Suprapubic skin (tissue), 4 donors: ENCODE results near the gene GBX2. TPM values are rescaled to one million over a fixed set of nuclear protein-coding genes. Genes with fewer than 3 reads are reported as not detected.

Source experiments
- DNase-seq, 2 donors: peaks; one replicate each; pipeline ENCODE4 v3.0.0-alpha.2; 2019; ENCODE audit warnings: low spot score in 2 of 2
- H3K27ac ChIP-seq: fragments of 200-600 bp; sonication (generic); one replicate; pipeline ENCODE4 v1.5.1; 2019
- H3K27me3 ChIP-seq: fragments of 200-600 bp; sonication (generic); one replicate; pipeline ENCODE4 v1.5.1; 2019
- H3K36me3 ChIP-seq: fragments of 200-600 bp; sonication (generic); one replicate; pipeline ENCODE4 v1.5.1; 2019
- H3K4me1 ChIP-seq: fragments of 200-600 bp; sonication (generic); one replicate; pipeline ENCODE4 v1.5.1; 2019
- H3K4me3 ChIP-seq: fragments of 200-600 bp; sonication (generic); one replicate; pipeline ENCODE4 v1.5.1; 2019; ENCODE audit warnings: mild to moderate bottlenecking
- H3K9me3 ChIP-seq: fragments of 200-600 bp; sonication (generic); one replicate; pipeline ENCODE4 v1.5.1; 2019
- EP300 ChIP-seq: sonication (generic); formaldehyde crosslinking; IDR thresholded peaks from one replicate; pipeline ENCODE4 v1.6.1; 2017; ENCODE audit warnings: antibody characterized with exemption
- POLR2A ChIP-seq, 2 donors: fragments of 450-650 bp; IDR thresholded peaks; one replicate each; pipeline ENCODE4 v1.6.1; 2017; ENCODE audit warnings: antibody characterized with exemption in 2 of 2, mild to moderate bottlenecking in 2 of 2, moderate library complexity in 2 of 2
- POLR2AphosphoS5 ChIP-seq, 3 donors: sonication (generic); formaldehyde crosslinking; IDR thresholded peaks; one replicate each; pipeline ENCODE4 v1.6.1; 2017; ENCODE audit warnings: antibody characterized with exemption in 3 of 3
- WGBS: methylation state at CpG from one replicate; pipeline ENCODE4 v1.1.5; 2018; 5-methylcytosine and 5-hydroxymethylcytosine counted together
- total RNA-seq, 4 donors: library from RNA; depleted of rRNA; stranded (reverse); fragments of >200 nt; gene quantifications; one replicate each; pipeline ENCODE4 v1.1.0, GENCODE V29; 2016
- TF ChIP-seq, protein P1 (sequence below), 2 donors: fragments of 200-600 bp in 1 of 2; fragments of 450-650 bp in 1 of 2; sonication (generic) in 1 of 2; IDR thresholded peaks; one replicate each; pipeline ENCODE4 v1.5.1; 2016 to 2019; ENCODE audit warnings: antibody characterized with exemption in 2 of 2, mild to moderate bottlenecking in 1 of 2, moderate library complexity in 1 of 2

The GBX2 gene
- total RNA-seq, 4 donors from 2014 or later: 0.60 TPM; not detected in 3

DNA sequence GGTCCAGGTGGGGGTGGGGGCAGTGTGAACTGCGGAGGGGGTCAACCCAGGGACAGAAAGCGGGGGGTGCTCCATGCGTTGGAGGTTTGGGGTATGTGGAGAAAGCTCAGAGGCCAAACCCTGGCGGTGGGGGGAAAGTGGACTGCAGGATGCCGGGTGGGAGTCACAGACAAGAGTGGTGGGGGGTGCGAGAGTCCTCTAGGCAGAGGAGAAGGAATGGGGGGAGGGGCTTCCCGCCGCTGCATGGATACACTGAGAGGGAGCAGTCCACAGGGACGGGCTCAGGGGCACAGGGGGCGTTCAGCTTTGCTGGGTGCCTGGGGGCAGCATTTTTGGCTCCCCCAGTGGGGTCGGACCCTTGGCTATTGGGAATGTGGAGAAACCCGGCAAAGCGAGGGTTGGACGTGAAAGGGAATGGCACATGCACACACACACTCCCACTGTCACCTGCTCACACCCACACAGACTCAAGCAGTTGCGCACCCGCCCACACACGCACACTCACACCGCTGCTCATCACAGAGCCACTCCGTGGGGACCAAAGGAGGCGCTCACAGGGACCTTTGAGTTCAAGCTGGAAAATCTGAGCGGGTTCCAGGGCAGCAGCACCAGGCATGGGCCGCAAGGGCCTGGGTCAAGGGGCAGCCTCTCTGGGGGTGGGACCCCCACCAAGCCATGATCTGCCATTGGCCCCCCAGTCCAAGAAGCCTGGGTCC lies 7.7 kb downstream of the GBX2 start:
- DNase-seq: no peak
- H3K27me3 ChIP-seq: peaks cover 84% of the 10 kb centered on the region
- no peak overlapping the region for H3K4me3 ChIP-seq
- WGBS: 46% methylated on average over 7 of the region's 22 CpGs
- no peak overlapping the region for H3K27ac ChIP-seq
- H3K36me3 ChIP-seq: no peaks in the 10 kb centered on the region
- TF ChIP-seq POLR2A (IDR thresholded peaks at IDR 0.05) (no peak), EP300 (no peak), POLR2AphosphoS5 (IDR thresholded peaks at IDR 0.05) (no peak)
- TF ChIP-seq, protein P1, sequence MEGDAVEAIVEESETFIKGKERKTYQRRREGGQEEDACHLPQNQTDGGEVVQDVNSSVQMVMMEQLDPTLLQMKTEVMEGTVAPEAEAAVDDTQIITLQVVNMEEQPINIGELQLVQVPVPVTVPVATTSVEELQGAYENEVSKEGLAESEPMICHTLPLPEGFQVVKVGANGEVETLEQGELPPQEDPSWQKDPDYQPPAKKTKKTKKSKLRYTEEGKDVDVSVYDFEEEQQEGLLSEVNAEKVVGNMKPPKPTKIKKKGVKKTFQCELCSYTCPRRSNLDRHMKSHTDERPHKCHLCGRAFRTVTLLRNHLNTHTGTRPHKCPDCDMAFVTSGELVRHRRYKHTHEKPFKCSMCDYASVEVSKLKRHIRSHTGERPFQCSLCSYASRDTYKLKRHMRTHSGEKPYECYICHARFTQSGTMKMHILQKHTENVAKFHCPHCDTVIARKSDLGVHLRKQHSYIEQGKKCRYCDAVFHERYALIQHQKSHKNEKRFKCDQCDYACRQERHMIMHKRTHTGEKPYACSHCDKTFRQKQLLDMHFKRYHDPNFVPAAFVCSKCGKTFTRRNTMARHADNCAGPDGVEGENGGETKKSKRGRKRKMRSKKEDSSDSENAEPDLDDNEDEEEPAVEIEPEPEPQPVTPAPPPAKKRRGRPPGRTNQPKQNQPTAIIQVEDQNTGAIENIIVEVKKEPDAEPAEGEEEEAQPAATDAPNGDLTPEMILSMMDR (IDR thresholded peaks at IDR 0.05): no peak
- no peaks in the 10 kb centered on the region for H3K9me3 ChIP-seq
- peaks cover 36% of the 10 kb centered on the region for H3K4me1 ChIP-seq

DNA sequence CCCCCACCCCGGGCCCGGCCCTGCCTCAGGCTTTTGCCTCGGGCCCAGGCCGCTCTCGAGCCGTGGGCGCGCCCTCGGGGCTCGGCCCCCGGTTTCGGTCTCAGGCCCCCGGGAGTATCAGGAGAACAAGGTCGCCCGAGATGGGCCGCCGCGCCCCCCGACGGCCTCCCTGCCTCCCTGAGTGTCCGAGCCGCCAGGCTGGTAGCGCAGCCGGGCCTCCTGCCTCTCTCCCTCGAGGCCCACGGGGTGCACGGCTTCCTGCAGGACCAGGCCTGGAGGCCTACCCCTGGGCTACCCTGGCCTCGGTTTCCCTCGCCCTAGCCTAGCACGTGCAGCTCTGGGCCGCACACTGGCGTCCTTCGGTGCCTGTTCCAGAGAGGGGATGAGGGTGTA lies 8.4 kb downstream of the GBX2 start:
- WGBS: 20% methylated on average over 21 of the region's 33 CpGs
- Histone ChIP-seq H3K9me3 (no peaks in the 10 kb centered on the region), H3K27ac (no peak overlapping the region), H3K4me1 (peaks cover 31% of the 10 kb centered on the region), H3K4me3 (no peak overlapping the region), H3K36me3 (no peaks in the 10 kb centered on the region), H3K27me3 (peaks cover 79% of the 10 kb centered on the region)
- DNase-seq: no peak
- TF ChIP-seq, protein P1 (IDR thresholded peaks at IDR 0.05): no peak
- no peak for TF ChIP-seq POLR2A (IDR thresholded peaks at IDR 0.05)

DNA sequence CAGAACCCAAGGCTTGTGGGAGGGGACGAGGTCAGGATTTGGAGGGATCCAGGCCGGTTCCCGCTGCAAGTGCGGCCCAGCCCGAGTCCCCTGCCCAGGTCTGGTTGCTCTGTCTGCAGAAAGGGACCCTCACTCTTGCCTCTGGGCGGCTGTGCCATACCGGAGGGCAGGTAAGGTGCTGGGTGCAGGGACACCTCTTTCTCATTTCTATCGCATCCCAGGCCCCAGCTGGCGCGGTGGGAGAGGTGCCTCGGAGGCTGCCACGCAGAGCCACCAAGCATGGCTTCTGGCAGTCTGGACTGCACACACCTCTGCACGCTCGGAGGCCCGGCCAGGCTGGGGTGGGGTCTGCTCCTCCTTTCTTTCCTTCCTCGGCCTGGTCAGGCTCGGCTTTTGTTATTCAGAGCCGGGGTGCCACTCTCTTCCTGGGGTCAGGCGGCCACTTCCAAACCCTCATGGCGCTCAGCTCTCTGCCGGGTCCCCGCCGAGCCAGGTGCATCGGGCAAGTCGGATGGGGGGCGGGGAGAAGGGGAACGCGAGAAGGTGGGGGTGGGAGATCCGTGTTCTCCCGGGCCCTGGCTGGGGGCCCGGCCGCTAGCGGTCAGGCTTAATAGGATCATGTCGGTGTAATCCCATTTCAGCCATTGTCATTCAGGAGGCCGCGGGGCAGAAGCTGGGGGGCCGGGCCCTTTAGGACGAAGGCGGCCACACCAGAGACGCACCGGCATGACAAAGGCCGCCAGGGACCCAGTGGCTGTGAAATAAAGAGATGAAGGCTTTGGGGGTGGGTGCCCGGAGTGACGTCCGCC lies 9.0 kb downstream of the GBX2 start:
- 52% methylated on average over 16 of the region's 45 CpGs for WGBS
- Histone ChIP-seq H3K9me3 (no peaks in the 10 kb centered on the region), H3K27me3 (peaks cover 73% of the 10 kb centered on the region)

DNA sequence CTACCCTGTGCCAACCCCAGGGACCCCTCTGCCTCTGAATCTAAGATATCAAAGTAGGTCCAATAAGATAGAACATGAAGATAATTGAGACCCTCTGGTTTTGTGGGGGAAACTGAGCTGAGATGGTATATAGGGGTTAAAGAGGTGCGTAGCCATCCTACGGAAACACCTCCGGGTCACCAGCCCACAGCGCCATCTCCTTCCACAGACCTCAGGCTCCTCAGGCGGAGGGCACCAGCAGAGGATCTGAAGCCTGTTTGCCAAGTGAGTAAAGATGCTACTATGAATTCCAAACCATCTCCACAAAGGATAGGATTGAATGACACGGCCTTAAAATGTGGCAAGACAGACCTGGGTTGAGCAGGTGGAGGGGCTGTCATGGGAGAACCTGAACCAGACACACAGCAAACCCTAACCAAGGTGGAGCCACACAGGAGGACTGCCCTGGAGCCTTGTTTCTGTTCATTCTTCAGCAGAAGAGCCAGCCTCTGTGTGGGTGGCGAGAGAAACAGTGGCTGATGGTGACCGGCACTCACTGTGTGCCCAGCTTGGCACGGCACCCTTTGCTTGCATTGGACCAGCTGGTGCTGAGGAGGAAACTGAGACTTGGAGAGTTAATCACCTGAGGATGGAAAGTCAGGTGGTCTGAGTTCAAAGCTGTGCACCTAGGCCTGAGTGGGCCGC lies 10.2 kb downstream of the GBX2 start:
- Histone ChIP-seq H3K36me3 (no peaks in the 10 kb centered on the region), H3K27ac (no peak overlapping the region), H3K4me1 (peaks cover 13% of the 10 kb centered on the region), H3K9me3 (no peaks in the 10 kb centered on the region), H3K4me3 (no peak overlapping the region), H3K27me3 (peaks cover 61% of the 10 kb centered on the region)
- TF ChIP-seq, protein P1 (IDR thresholded peaks at IDR 0.05): no peak
- TF ChIP-seq POLR2AphosphoS5 (IDR thresholded peaks at IDR 0.05) (no peak), POLR2A (IDR thresholded peaks at IDR 0.05) (no peak), EP300 (no peak)
- WGBS: 93% methylated on average over 8 of the region's 10 CpGs
- DNase-seq: no peak

More for the DNA sequence above, 9.0 kb downstream of the GBX2 start:
- no peak for DNase-seq
- Histone ChIP-seq H3K4me3 (no peak overlapping the region), H3K27ac (no peak overlapping the region), H3K4me1 (peaks cover 25% of the 10 kb centered on the region), H3K36me3 (no peaks in the 10 kb centered on the region)
- no peak for TF ChIP-seq POLR2A (IDR thresholded peaks at IDR 0.05)
- TF ChIP-seq POLR2AphosphoS5 (IDR thresholded peaks at IDR 0.05): no peak
- TF ChIP-seq EP300: no peak
- TF ChIP-seq, protein P1 (IDR thresholded peaks at IDR 0.05): no peak

DNA sequence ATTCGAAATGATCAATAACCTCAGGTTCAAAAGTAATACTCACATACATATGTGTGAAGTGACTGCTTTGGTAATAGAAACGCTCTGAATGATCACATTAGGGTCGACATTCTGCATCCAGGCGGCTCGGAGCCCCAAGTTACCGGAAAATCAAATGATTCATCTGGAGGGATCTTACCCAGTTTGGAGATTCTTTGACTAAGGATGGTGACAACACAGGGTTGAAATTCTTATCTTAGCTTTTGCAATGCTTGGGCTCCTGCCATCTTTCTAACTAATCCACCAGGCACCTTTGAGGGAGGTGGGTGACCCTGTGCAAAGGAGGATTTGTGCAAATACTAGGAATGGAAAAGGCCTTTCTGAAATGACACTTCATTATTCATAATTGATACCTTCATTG lies 10.8 kb downstream of the GBX2 start:
- no peak for TF ChIP-seq POLR2A (IDR thresholded peaks at IDR 0.05)
- TF ChIP-seq POLR2AphosphoS5 (IDR thresholded peaks at IDR 0.05): no peak
- no peak for TF ChIP-seq EP300
- Histone ChIP-seq H3K27me3 (peaks cover 55% of the 10 kb centered on the region), H3K27ac (no peak overlapping the region), H3K4me3 (no peak overlapping the region), H3K4me1 (peaks cover 9% of the 10 kb centered on the region), H3K36me3 (no peaks in the 10 kb centered on the region), H3K9me3 (no peaks in the 10 kb centered on the region)
- DNase-seq: no peak
- WGBS: 89% methylated on average over 6 of the region's 6 CpGs
